Astrocyte (in vitro differentiated cells and primary cell): ENCODE results near the gene PKHD1.

ENCODE experiments used
- EZH2 ChIP-seq: IDR thresholded peaks from 2 replicates; pipeline ENCODE4 v1.6.1; 2012; ENCODE audit warnings: mild to moderate bottlenecking, low read length, inconsistent platforms; ENCODE audit not compliant: insufficient read depth
- TF ChIP-seq, protein P1 (sequence below): IDR thresholded peaks from 2 replicates; pipeline ENCODE4 v1.5.1; 2011; ENCODE audit warnings: low read depth, mild to moderate bottlenecking, inconsistent platforms, low read length, moderate library complexity; ENCODE audit not compliant: insufficient read depth

DNA sequence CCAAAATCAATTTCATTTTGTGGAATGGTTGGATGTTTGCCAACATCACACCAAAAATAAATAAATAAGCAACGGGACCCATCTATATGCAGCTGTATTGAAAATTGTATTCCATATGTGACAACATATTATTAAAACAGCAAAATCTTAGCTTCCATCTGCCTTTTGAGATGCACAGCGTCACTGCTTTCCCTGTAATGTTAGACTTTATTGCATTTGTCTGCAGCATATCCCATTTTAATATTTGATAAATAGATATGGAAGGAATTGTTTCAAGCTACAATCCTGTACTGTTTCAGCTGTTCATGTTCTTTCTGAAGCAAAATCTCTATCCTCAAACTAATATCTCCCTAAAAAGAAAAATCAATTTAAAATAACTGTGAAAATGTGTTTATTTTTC lies 509.1 kb downstream of the PKHD1 start:
- TF ChIP-seq, protein P1, sequence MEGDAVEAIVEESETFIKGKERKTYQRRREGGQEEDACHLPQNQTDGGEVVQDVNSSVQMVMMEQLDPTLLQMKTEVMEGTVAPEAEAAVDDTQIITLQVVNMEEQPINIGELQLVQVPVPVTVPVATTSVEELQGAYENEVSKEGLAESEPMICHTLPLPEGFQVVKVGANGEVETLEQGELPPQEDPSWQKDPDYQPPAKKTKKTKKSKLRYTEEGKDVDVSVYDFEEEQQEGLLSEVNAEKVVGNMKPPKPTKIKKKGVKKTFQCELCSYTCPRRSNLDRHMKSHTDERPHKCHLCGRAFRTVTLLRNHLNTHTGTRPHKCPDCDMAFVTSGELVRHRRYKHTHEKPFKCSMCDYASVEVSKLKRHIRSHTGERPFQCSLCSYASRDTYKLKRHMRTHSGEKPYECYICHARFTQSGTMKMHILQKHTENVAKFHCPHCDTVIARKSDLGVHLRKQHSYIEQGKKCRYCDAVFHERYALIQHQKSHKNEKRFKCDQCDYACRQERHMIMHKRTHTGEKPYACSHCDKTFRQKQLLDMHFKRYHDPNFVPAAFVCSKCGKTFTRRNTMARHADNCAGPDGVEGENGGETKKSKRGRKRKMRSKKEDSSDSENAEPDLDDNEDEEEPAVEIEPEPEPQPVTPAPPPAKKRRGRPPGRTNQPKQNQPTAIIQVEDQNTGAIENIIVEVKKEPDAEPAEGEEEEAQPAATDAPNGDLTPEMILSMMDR = no peak
- TF ChIP-seq EZH2 = no peak
